HEK293 (cell line): ENCODE results near the gene CPLX1.

Source experiments
- CTCF ChIA-PET: fragments of 350-600 bp; formaldehyde crosslinking; extraction: SDS; loops from one replicate; lab custom pipeline; 2021; ENCODE audit warnings: antibody characterized with exemption; lab: Yijun Ruan, JAX
- POLR2A ChIA-PET: fragments of 300-600 bp; formaldehyde crosslinking; extraction: SDS; loops from one replicate; lab custom pipeline; 2020; ENCODE audit warnings: antibody characterized with exemption, inconsistent platforms; lab: Yijun Ruan, JAX
- H3K27ac ChIP-seq: fragments of 200-500 bp; sonication (Bioruptor generic); 2 replicates; pipeline ENCODE4 v1.5.1; 2014; ENCODE audit warnings: low read depth, low read length, control low read depth, inconsistent platforms; ENCODE audit errors: extremely low read depth
- H3K36me3 ChIP-seq, 2 experiments: fragments of 200-500 bp in 1 of 2; sonication (Bioruptor generic) in 1 of 2; 1 replicate in 1 of 2; 2 replicates in 1 of 2; pipeline ENCODE4 v1.5.1; 2014 to 2017; ENCODE audit warnings: inconsistent platforms in 2 of 2, low read length in 2 of 2; ENCODE audit not compliant: control insufficient read depth in 2 of 2, insufficient read depth in 1 of 2
- H3K4me1 ChIP-seq: fragments of 200-500 bp; sonication (Bioruptor generic); 2 replicates; pipeline ENCODE4 v1.5.1; 2014; ENCODE audit warnings: mild to moderate bottlenecking, low read length, inconsistent platforms; ENCODE audit not compliant: control insufficient read depth, insufficient read depth
- H3K4me3 ChIP-seq: 2 replicates; pipeline ENCODE4 v1.5.1; 2011; ENCODE audit warnings: low read depth, mild to moderate bottlenecking, control low read depth, low read length, moderate library complexity
- H3K9me3 ChIP-seq: fragments of 200-500 bp; sonication (Bioruptor generic); 2 replicates; pipeline ENCODE4 v1.5.1; 2014; ENCODE audit warnings: low read depth, low read length, inconsistent platforms; ENCODE audit not compliant: control insufficient read depth, insufficient read depth
- GLIS1 ChIP-seq: fragments of 450-650 bp; formaldehyde crosslinking; IDR thresholded peaks from 2 replicates; pipeline ENCODE4 v1.5.1; 2016; ENCODE audit warnings: missing biosample characterization, missing genetic modification characterization
- HOXA7 ChIP-seq: sonication (generic); formaldehyde crosslinking; IDR thresholded peaks from 2 replicates; pipeline ENCODE4 v1.8.1; 2022; ENCODE audit warnings: missing genetic modification reagents, borderline replicate concordance
- OSR2 ChIP-seq: fragments of 450-650 bp; formaldehyde crosslinking; IDR thresholded peaks from 2 replicates; pipeline ENCODE4 v1.5.1; 2016; ENCODE audit warnings: missing biosample characterization, missing genetic modification characterization
- ZBTB17 ChIP-seq: fragments of 450-650 bp; formaldehyde crosslinking; IDR thresholded peaks from 2 replicates; pipeline ENCODE4 v1.5.1; 2016; ENCODE audit warnings: missing biosample characterization, missing genetic modification characterization
- ZNF157 ChIP-seq: fragments of 450-650 bp; formaldehyde crosslinking; IDR thresholded peaks from 2 replicates; pipeline ENCODE4 v1.5.1; 2016; ENCODE audit warnings: missing biosample characterization, missing genetic modification characterization
- ZNF266 ChIP-seq: fragments of 450-650 bp; formaldehyde crosslinking; IDR thresholded peaks from 2 replicates; pipeline ENCODE4 v1.5.1; 2016; ENCODE audit warnings: missing biosample characterization, missing genetic modification characterization, low read depth
- ZNF292 ChIP-seq: fragments of 450-650 bp; formaldehyde crosslinking; IDR thresholded peaks from 2 replicates; pipeline ENCODE4 v1.5.1; 2016; ENCODE audit warnings: low read depth, missing biosample characterization, missing genetic modification characterization, borderline replicate concordance
- ZNF366 ChIP-seq: fragments of 450-650 bp; formaldehyde crosslinking; conservative IDR thresholded peaks from 2 replicates; pipeline ENCODE4 v1.5.1; 2016; ENCODE audit warnings: missing biosample characterization, missing genetic modification characterization
- ZNF426 ChIP-seq: fragments of 450-650 bp; formaldehyde crosslinking; IDR thresholded peaks from 2 replicates; pipeline ENCODE4 v1.5.1; 2017; ENCODE audit warnings: missing biosample characterization, missing genetic modification characterization, mild to moderate bottlenecking, inconsistent platforms, moderate library complexity
- ZNF473 ChIP-seq: fragments of 450-650 bp; formaldehyde crosslinking; IDR thresholded peaks from 2 replicates; pipeline ENCODE4 v1.5.1; 2017; ENCODE audit warnings: missing biosample characterization, missing genetic modification characterization
- ZNF514 ChIP-seq: fragments of 450-650 bp; formaldehyde crosslinking; IDR thresholded peaks from 2 replicates; pipeline ENCODE4 v1.5.1; 2016; ENCODE audit warnings: missing biosample characterization, missing genetic modification characterization
- ZNF600 ChIP-seq: fragments of 450-650 bp; formaldehyde crosslinking; IDR thresholded peaks from 2 replicates; pipeline ENCODE4 v1.5.1; 2016; ENCODE audit warnings: missing biosample characterization, missing genetic modification characterization
- ZNF76 ChIP-seq: fragments of 450-650 bp; formaldehyde crosslinking; IDR thresholded peaks from 2 replicates; pipeline ENCODE4; 2016; ENCODE audit warnings: low read depth, missing biosample characterization, missing genetic modification characterization, borderline replicate concordance
- ZNF791 ChIP-seq: fragments of 450-650 bp; formaldehyde crosslinking; IDR thresholded peaks from 2 replicates; pipeline ENCODE4 v1.5.1; 2016; ENCODE audit warnings: missing biosample characterization, missing genetic modification characterization
- TF ChIP-seq, protein P1 (sequence below): fragments of 450-650 bp; formaldehyde crosslinking; IDR thresholded peaks from 2 replicates; pipeline ENCODE4 v1.5.1; 2016; ENCODE audit warnings: missing biosample characterization, missing genetic modification characterization
- TF ChIP-seq, protein P2 (sequence below): fragments of 450-650 bp; formaldehyde crosslinking; IDR thresholded peaks from 2 replicates; pipeline ENCODE4 v1.5.1; 2017; ENCODE audit warnings: missing biosample characterization, missing genetic modification characterization
- TF ChIP-seq, protein P3 (sequence below): fragments of 450-650 bp; formaldehyde crosslinking; optimal IDR thresholded peaks from 2 replicates; pipeline ENCODE3; 2016; ENCODE audit warnings: missing biosample characterization, mild to moderate bottlenecking, missing genetic modification characterization
- TF ChIP-seq, protein P4 (sequence below): fragments of 450-650 bp; formaldehyde crosslinking; IDR thresholded peaks from 2 replicates; pipeline ENCODE4; 2016; ENCODE audit warnings: missing biosample characterization, missing genetic modification characterization
- TF ChIP-seq, protein P5 (sequence below): fragments of 450-650 bp; formaldehyde crosslinking; IDR thresholded peaks from 2 replicates; pipeline ENCODE4 v1.5.1; 2016; ENCODE audit warnings: missing biosample characterization, missing genetic modification characterization

CPLX1 gene

DNA sequence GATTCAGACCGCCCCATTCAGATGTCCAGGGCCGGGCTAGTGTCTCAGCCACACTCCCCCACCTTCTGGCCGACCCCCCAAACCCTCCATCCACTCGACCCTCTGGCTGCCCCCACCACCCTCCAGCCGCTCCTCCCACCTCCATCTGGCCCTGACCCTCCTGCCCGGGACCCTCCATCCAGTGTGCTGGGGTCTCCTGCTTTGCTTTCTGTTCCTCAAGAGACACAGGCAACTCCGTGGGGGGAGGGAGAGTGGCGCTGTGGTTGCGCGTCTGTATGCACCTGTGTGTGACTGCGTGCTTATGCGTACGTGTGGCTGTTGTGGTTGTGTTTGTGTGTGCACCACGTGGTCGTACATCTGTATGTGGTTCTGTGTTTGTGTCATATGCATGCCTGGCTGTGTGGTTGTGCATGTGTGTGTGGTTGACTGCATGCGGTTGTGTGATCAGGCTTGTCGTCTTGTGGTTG lies 33.3 kb downstream of the CPLX1 start (continued):
- no peak for TF ChIP-seq OSR2
- TF ChIP-seq GLIS1, result no peak
- TF ChIP-seq ZNF292 (tag by site-specific recombination), result no peak

DNA sequence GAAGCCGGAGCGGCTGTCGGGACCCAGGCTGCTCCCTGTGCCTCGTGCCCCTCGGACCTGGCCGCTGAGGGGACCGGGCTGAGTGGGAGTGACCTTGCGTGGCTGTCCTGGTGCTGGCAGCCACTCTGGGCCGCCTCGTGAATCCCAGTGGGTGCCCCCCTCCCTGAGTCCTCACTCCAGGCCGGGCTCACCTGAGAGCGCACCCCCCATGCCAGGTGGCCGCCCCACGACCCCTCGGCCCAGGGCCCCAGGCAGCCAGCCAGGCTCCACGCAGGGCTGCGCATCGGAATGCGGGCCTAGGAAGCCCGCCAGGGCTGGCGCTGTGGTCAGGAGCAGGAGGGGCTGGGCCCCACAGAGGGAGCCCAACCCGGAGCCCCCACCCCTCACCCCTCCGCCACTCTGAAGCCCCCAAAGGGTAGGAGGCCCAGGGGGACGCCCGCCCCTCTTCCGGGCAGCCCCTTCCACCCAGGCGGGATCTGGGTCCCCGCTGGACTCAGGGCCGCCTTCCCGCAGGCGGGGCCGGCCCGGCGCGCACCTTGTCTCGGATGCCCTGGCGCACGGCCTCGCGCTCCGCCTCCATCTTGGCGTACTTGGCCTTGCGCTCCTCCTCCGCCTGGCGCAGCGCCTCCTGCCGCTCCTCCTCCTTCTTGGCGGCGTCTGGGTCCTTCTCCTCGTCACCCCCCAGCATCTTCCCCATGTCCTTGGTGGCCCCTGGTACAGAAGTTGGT lies 33.9 kb downstream of the CPLX1 start:
- ChIA-PET CTCF (interaction anchor here (0.6 kb wide), 1 partner anchor 345 kb away, joined by 3 read pairs; no protein-coding TSS in a partner anchor), POLR2A (no interaction called here)
- TF ChIP-seq, protein P1, sequence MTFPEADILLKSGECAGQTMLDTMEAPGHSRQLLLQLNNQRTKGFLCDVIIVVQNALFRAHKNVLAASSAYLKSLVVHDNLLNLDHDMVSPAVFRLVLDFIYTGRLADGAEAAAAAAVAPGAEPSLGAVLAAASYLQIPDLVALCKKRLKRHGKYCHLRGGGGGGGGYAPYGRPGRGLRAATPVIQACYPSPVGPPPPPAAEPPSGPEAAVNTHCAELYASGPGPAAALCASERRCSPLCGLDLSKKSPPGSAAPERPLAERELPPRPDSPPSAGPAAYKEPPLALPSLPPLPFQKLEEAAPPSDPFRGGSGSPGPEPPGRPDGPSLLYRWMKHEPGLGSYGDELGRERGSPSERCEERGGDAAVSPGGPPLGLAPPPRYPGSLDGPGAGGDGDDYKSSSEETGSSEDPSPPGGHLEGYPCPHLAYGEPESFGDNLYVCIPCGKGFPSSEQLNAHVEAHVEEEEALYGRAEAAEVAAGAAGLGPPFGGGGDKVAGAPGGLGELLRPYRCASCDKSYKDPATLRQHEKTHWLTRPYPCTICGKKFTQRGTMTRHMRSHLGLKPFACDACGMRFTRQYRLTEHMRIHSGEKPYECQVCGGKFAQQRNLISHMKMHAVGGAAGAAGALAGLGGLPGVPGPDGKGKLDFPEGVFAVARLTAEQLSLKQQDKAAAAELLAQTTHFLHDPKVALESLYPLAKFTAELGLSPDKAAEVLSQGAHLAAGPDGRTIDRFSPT (tag by site-specific recombination), result no peak
- Histone ChIP-seq H3K4me1 (no peaks in the 10 kb centered on the region), H3K36me3 (no peaks in the 10 kb centered on the region), H3K9me3 (no peaks in the 10 kb centered on the region), H3K4me3 (no peak overlapping the region), H3K27ac (no peak overlapping the region)

DNA sequence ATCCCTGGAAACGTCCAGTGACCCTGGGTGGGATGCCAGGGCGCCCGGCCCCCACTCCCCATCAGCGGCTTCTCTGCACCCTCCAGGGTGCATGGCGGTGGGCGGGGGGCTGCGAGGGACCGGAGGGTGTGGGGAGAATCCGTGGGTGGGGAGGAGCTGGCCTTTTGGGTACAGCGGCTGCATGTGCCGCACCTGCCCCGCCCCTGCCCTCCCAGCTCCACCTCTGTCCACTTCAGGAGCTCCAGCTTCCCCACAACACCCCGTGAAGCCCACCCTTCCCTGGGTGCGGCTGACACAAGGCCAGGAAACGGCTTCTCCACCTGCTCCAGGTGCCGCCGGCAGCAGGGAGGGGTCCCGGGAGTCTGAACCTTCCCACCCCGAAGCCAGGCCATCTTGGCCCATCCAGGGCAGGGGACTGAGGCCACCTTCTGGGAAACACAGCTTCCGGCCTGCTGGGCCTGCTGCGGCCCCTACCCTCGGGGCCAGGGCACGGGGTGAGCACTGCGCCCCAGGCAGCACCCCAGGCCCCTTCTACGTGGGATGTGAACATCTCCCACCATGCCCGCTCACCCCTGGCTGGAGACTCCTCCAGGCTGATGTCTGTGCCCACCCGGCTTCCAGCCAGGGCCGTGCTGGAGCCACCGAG lies 34.6 kb downstream of the CPLX1 start:
- Histone ChIP-seq H3K27ac (no peak overlapping the region), H3K4me1 (no peaks in the 10 kb centered on the region), H3K4me3 (no peak overlapping the region)
- TF ChIP-seq ZNF426 (tag by site-specific recombination) (no peak), ZNF600 (0 out of 2 replicates have a peak, but pooled peaks have one; percentile 16)
- TF ChIP-seq, all 188 proteins: peak for 1
- ChIA-PET POLR2A (no interaction called here), CTCF (no interaction called here)
- H3K9me3 ChIP-seq, result no peaks in the 10 kb centered on the region
- H3K36me3 ChIP-seq, result no peaks in the 10 kb centered on the region

DNA sequence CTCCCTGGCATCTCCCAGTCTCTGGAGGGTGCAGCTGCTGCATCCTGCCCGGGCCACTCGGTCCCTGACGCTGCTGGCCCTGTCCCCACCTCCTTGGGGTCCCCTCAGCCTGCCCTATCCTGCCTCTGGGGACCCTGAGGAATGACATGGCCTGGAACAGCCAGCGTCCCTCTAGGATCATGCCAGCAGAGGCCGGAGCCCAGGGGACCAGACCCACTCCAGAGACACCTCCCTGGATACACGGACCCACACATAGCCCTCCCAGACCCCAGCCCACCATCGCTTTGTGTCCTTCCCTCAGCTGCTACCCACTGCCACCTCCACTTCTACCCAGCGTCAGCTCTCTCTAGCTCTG lies 35.5 kb downstream of the CPLX1 start:
- ChIA-PET POLR2A (no interaction called here), CTCF (no interaction called here)
- Histone ChIP-seq H3K27ac (no peak overlapping the region), H3K4me3 (no peak overlapping the region), H3K4me1 (no peaks in the 10 kb centered on the region)
- TF ChIP-seq, protein P2, sequence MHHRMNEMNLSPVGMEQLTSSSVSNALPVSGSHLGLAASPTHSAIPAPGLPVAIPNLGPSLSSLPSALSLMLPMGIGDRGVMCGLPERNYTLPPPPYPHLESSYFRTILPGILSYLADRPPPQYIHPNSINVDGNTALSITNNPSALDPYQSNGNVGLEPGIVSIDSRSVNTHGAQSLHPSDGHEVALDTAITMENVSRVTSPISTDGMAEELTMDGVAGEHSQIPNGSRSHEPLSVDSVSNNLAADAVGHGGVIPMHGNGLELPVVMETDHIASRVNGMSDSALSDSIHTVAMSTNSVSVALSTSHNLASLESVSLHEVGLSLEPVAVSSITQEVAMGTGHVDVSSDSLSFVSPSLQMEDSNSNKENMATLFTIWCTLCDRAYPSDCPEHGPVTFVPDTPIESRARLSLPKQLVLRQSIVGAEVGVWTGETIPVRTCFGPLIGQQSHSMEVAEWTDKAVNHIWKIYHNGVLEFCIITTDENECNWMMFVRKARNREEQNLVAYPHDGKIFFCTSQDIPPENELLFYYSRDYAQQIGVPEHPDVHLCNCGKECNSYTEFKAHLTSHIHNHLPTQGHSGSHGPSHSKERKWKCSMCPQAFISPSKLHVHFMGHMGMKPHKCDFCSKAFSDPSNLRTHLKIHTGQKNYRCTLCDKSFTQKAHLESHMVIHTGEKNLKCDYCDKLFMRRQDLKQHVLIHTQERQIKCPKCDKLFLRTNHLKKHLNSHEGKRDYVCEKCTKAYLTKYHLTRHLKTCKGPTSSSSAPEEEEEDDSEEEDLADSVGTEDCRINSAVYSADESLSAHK (tag by site-specific recombination), result no peak
- TF ChIP-seq HOXA7 (no peak), ZNF266 (tag by site-specific recombination) (no peak), ZNF157 (tag by site-specific recombination) (no peak), ZNF791 (no peak), ZNF366 (no peak), ZNF514 (tag by site-specific recombination) (no peak), ZBTB17 (tag by site-specific recombination) (no peak), OSR2 (no peak), ZNF76 (tag by site-specific recombination) (no peak), ZNF473 (tag by site-specific recombination) (no peak)
- TF ChIP-seq, protein P3, sequence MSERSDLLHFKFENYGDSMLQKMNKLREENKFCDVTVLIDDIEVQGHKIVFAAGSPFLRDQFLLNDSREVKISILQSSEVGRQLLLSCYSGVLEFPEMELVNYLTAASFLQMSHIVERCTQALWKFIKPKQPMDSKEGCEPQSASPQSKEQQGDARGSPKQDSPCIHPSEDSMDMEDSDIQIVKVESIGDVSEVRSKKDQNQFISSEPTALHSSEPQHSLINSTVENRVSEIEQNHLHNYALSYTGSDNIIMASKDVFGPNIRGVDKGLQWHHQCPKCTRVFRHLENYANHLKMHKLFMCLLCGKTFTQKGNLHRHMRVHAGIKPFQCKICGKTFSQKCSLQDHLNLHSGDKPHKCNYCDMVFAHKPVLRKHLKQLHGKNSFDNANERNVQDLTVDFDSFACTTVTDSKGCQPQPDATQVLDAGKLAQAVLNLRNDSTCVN (tag by site-specific recombination), result no peak
- TF ChIP-seq, protein P4, sequence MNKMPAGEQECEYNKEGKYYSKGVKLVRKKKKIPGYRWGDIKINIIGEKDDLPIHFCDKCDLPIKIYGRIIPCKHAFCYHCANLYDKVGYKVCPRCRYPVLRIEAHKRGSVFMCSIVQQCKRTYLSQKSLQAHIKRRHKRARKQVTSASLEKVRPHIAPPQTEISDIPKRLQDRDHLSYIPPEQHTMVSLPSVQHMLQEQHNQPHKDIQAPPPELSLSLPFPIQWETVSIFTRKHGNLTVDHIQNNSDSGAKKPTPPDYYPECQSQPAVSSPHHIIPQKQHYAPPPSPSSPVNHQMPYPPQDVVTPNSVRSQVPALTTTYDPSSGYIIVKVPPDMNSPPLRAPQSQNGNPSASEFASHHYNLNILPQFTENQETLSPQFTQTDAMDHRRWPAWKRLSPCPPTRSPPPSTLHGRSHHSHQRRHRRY (tag by site-specific recombination), result no peak
- TF ChIP-seq, protein P5, sequence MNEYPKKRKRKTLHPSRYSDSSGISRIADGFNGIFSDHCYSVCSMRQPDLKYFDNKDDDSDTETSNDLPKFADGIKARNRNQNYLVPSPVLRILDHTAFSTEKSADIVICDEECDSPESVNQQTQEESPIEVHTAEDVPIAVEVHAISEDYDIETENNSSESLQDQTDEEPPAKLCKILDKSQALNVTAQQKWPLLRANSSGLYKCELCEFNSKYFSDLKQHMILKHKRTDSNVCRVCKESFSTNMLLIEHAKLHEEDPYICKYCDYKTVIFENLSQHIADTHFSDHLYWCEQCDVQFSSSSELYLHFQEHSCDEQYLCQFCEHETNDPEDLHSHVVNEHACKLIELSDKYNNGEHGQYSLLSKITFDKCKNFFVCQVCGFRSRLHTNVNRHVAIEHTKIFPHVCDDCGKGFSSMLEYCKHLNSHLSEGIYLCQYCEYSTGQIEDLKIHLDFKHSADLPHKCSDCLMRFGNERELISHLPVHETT (tag by site-specific recombination), result no peak
- TF ChIP-seq, all 188 proteins: peak for 0
- Histone ChIP-seq H3K36me3 (no peaks in the 10 kb centered on the region), H3K9me3 (no peaks in the 10 kb centered on the region)
